NB4 (cell line): Measurements from ENCODE around the gene STARD6.

Experiments used
- CTCF ChIP-seq: IDR thresholded peaks from one replicate; pipeline ENCODE4 v1.5.1; 2012; ENCODE audit warnings: low read depth, low read length
- MAX ChIP-seq: IDR thresholded peaks from 2 replicates; pipeline ENCODE4 v1.6.1; 2011; ENCODE audit warnings: low read depth, low read length
- MYC ChIP-seq: IDR thresholded peaks from 2 replicates; pipeline ENCODE4 v1.6.1; 2011; ENCODE audit warnings: low read depth, low read length
- POLR2A ChIP-seq: IDR thresholded peaks from 2 replicates; pipeline ENCODE4 v1.6.1; 2011; ENCODE audit warnings: mild to moderate bottlenecking; ENCODE audit not compliant: insufficient read length; ENCODE audit errors: extremely low read depth

GRCh38 chr18:54381640-54382039, 24.0 kb upstream of the STARD6 start:
- TF ChIP-seq CTCF: no peak
- no peak for TF ChIP-seq POLR2A
- no peak for TF ChIP-seq MAX
- no peak for TF ChIP-seq MYC
